Measurements from ENCODE around the gene CLPX.

CLPX gene

GRCh38 chr15:65207280-65207840 is 22.2 kb upstream of the CLPX start:
- TF ChIP-seq CTCF (conservative IDR thresholded peaks at IDR 0.05; ENCODE audit: low read depth) = no peak
- POLR2A ChIA-PET (ENCODE audit: low non-redundant PET) = no interaction called here
- CTCF ChIA-PET = interaction anchor here (0.5 to 1.0 kb wide), 3 partner anchors 25 to 98 kb away, joined by 3 to 5 read pairs (median 5); no protein-coding TSS in a partner anchor
- no peak for DNase-seq (ENCODE audit: low spot score)
- no peak overlapping the region for H3K27ac ChIP-seq

GRCh38 chr15:65206750-65207149 is 21.6 kb upstream of the CLPX start:
- DNase-seq (ENCODE audit: low spot score) = no peak
- no peak for TF ChIP-seq CTCF (conservative IDR thresholded peaks at IDR 0.05; ENCODE audit: low read depth)
- ChIA-PET POLR2A (ENCODE audit: low non-redundant PET) (no interaction called here), CTCF (no interaction called here)
- no peak overlapping the region for H3K27ac ChIP-seq

DNA sequence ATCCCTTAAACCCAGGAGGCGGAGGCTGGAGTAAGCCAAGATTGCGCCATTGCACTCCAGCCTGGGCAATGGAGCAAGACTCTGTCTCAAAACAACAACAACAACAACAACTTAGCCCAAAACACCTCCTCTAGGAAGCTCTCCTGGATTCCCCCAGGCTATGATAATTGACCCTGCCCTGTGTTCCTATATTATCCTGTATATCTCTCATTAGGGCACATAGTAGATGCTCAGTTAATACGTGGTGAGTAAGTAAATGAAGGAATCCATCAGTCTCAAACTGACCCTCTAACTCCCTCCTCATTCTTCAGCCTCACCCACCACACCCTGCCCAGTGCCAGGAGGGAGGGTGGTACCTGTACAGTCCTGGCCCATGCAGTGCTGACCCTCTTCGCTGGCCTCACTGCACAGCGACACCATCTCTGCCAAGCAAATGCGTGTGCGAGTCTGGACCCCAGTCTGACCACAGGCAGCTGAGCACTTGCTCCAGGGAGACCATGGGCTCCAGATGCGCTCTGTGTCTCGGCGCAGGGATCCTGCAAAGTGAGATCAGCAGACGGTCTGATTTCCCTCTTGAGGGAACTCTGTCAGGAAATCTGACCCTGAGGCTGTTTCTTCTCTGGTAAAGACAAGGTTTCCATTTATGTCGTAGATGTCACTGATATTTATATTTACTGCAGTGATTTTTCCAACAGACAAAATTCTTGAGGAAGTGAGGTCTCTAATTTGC is 20.0 kb upstream of the CLPX start:
- ChIA-PET POLR2A (ENCODE audit: low non-redundant PET) (no interaction called here), CTCF (interaction anchor here (0.6 kb wide), 1 partner anchor 1498 kb away, joined by 3 read pairs; no protein-coding TSS in a partner anchor)
- TF ChIP-seq CTCF (conservative IDR thresholded peaks at IDR 0.05; ENCODE audit: low read depth) = no peak
- H3K27ac ChIP-seq = no peak overlapping the region
- no peak for DNase-seq (ENCODE audit: low spot score)

- no peak for DNase-seq (ENCODE audit: low spot score)
- H3K27ac ChIP-seq = no peak overlapping the region
- ChIA-PET POLR2A (ENCODE audit: low non-redundant PET) (no interaction called here), CTCF (no interaction called here)
- no peak for TF ChIP-seq CTCF (conservative IDR thresholded peaks at IDR 0.05; ENCODE audit: low read depth)
Measured at GRCh38 chr15:65204236-65204930, 19.2 kb upstream of the CLPX start.

DNA sequence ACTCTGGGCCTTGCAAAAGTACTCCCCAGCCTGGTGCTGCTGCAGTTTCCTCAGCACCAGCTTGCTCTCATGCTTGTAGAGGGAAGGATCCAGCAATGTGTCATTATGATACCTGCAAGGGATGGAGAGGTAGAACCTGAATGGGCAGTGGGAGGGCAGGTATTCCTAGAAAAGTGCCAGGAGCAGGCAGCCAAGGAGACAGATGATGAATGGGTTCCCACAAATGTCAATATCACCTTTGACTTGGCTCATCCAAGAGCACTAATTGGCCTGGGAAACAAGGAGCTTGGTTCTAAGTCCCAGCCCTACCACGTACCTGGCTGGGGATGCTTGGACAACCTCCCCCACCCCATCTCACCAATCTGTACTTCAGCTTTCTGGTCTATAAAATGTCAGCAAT is 16.8 kb upstream of the CLPX start:
- no peak for TF ChIP-seq CTCF (conservative IDR thresholded peaks at IDR 0.05; ENCODE audit: low read depth)
- ChIA-PET POLR2A (ENCODE audit: low non-redundant PET) (no interaction called here), CTCF (no interaction called here)
- no peak overlapping the region for H3K27ac ChIP-seq
- DNase-seq (ENCODE audit: low spot score) = no peak

- no peak for DNase-seq (ENCODE audit: low spot score)
- no peak for TF ChIP-seq CTCF (conservative IDR thresholded peaks at IDR 0.05; ENCODE audit: low read depth)
- CTCF ChIA-PET = no interaction called here
- POLR2A ChIA-PET (ENCODE audit: low non-redundant PET) = no interaction called here
- no peak overlapping the region for H3K27ac ChIP-seq
Measured at GRCh38 chr15:65198571-65198970, 13.4 kb upstream of the CLPX start.
